ENCODE results near the gene KLHDC2.

The KLHDC2 gene

GRCh38 chr14:49754570-49755097 is 13.3 kb upstream of the KLHDC2 start:
- no peak overlapping the region for H3K27ac ChIP-seq
- TF ChIP-seq CTCF (IDR thresholded peaks at IDR 0.05) (no peak), ZFX (IDR thresholded peaks at IDR 0.05; ENCODE audit: borderline replicate concordance) (no peak)

- TF ChIP-seq CTCF (IDR thresholded peaks at IDR 0.05) (no peak), ZFX (IDR thresholded peaks at IDR 0.05; ENCODE audit: borderline replicate concordance) (no peak)
- no peak overlapping the region for H3K27ac ChIP-seq
Observed at GRCh38 chr14:49755378-49755777, 12.6 kb upstream of the KLHDC2 start.

GRCh38 chr14:49761839-49762551 is 6.0 kb upstream of the KLHDC2 start:
- TF ChIP-seq CTCF (IDR thresholded peaks at IDR 0.05): no peak
- no peak for TF ChIP-seq ZFX (IDR thresholded peaks at IDR 0.05; ENCODE audit: borderline replicate concordance)
- H3K27ac ChIP-seq: no peak overlapping the region

GRCh38 chr14:49766839-49767238 is 1.1 kb upstream of the KLHDC2 start:
- TF ChIP-seq ZFX (IDR thresholded peaks at IDR 0.05; ENCODE audit: borderline replicate concordance): no peak
- no peak for TF ChIP-seq CTCF (IDR thresholded peaks at IDR 0.05)
- peak overlapping the region; percentile 99 for H3K27ac ChIP-seq

GRCh38 chr14:49767270-49767570 is 733 bp upstream of the KLHDC2 start:
- H3K27ac ChIP-seq: peak overlapping the region; percentile 99
- TF ChIP-seq ZFX (IDR thresholded peaks at IDR 0.05; ENCODE audit: borderline replicate concordance): no peak

- no peak for TF ChIP-seq ZFX (IDR thresholded peaks at IDR 0.05; ENCODE audit: borderline replicate concordance)
- no peak for TF ChIP-seq CTCF (IDR thresholded peaks at IDR 0.05)
- peak overlapping the region; percentile 99 for H3K27ac ChIP-seq
Observed at GRCh38 chr14:49768301-49769121, 558 bp downstream of the KLHDC2 start.

- TF ChIP-seq ZFX (IDR thresholded peaks at IDR 0.05; ENCODE audit: borderline replicate concordance) (no peak), CTCF (IDR thresholded peaks at IDR 0.05) (no peak)
- H3K27ac ChIP-seq: peak overlapping the region; percentile 99
Observed at GRCh38 chr14:49769171-49769570, 1.2 kb downstream of the KLHDC2 start.

Data from 22Rv1 (cell line).